HG02885 (cell line): Measurements from ENCODE around the gene ESR1.
"Not testable (repeated sequence)": the region's sequence is repeated elsewhere in the genome, so short reads cannot be mapped to it uniquely, and the experiment has no call there.

Source experiments
- ATAC-seq: cut with Tn5 transposase; IDR thresholded peaks from one replicate; pipeline ENCODE4 v1.9.1; 2021; ENCODE audit warnings: mild to moderate bottlenecking; ENCODE audit not compliant: unreplicated experiment, poor library complexity

ESR1 gene

DNA sequence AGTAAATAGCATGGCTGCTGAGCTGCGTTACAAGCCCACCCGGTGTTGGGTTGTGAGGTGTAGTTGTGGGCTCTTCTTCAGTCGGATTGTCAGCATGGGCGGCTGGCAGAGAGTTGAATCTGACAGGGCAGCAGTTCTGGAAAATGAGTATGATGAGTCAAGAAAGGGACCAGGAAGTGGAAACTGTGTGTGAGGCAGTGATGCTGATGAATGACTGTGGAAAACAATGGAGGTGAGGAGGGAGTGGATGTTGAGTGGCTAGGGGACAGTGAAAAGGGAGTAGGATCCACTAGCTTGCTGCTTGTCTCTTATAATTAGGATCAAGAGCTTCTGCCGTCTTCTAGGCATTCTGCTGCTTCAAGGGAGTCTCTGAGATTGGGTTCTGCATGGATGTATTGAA, 154.3 kb downstream of the ESR1 start:
- no peak for ATAC-seq

DNA sequence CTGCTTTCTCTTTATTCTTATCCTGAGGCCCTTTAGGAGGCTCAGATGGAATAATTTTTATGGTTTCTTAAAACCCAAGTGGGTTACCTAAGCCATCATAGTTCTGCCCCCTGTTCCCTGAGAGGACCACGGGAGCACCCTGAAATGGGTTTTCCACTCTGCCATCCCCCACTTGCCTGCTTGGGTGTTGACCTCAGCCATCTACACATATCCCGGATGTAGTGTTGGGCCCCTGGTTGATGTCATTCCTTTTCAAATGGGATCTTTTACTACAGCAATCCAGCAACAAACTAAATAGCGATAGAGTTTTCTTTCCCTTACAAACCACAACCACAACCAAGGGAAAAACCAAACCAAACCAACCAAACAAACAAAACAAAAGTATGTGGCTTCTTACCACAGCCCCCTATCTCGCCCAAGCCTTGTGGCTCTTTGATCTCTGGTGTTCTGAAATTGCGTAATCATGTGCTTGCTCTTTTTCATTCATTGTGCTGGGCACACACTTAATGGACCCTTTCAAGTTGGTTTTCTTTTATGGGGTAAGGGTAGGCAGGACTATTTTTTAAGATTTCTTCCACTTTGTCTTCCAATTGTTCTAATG, 154.9 kb downstream of the ESR1 start:
- ATAC-seq: no peak

DNA sequence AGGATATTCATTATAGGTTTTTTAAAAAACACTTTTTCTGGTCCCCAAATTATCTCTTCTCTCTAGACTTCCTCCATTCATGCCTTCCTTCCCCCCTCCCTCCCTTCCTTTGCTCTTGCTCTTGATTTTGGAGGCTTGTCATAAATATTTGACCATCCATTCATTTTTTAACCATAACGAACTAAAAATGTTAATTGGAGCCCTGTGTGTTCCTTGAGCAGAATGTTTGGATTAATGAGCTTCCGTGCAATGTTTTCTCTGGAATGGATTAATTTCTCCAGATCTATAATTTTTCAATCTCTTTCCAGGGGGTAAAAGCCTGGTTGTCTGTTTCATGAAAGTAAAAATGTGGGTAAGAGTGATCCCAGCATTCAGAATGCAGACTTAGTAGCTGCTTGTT, 155.5 kb downstream of the ESR1 start:
- no peak for ATAC-seq

DNA sequence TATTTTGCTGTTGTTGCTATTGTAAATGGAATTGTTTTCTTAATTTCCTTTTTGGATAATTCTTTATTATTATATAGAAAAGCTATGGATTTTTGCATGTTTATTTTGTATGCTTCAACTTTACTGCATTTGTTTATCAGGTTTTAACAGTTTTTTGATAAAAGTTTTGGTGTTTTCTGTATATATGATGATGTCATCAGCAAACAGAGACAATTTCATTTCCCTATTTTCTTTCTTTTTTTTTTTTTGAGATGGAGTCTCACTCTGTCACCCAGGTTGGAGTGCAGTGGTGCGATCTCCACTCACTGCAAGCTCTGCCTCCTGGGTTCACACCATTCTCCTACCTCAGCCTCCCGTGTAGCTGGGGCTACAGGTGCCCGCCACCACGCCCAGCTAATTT, 156.9 kb downstream of the ESR1 start:
- not testable (repeated sequence) for ATAC-seq

DNA sequence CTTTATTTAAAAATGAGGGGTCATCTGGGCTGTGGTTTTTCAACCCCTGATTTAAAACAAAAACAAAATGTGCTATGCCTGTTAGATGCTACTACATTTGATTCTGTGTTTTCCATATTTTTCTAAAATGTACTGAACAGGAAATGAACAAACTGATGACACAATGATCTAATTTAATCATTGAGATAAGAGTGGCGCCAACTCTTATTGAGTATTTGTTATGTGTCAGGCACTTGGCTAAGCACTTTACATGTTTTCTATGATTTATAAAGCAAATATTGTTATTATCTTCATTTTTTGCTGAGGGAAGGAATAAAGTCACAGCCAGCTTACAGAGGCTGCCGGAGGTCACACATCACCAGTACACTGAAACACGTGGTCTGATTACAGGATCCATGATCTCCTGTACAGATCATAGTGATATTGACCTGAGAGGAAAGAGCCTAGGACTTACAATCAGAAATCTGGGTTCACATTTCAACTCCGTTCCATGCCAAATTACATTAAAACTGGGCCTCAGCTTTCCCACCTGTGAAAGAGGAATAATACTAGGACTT, 166.7 kb downstream of the ESR1 start:
- ATAC-seq: no peak

DNA sequence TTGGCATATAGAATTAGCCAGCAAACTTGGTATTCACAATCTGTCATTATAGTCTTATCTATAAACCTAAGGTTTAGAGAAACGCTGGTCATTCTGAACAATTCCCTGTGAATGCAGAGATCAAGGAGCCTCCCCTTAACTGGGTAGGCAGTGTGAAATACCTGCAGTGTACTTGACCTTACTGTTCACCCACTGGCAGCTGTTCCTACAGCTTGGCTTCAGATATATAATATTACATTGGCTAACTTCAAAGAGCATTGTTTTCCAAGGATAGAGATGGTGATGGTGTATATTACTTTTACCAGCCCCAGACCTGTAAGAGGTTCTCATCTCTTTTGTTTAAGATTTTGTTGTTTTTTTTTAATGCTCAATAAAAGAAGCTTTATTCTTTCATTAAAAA, 168.3 kb downstream of the ESR1 start:
- no peak for ATAC-seq

DNA sequence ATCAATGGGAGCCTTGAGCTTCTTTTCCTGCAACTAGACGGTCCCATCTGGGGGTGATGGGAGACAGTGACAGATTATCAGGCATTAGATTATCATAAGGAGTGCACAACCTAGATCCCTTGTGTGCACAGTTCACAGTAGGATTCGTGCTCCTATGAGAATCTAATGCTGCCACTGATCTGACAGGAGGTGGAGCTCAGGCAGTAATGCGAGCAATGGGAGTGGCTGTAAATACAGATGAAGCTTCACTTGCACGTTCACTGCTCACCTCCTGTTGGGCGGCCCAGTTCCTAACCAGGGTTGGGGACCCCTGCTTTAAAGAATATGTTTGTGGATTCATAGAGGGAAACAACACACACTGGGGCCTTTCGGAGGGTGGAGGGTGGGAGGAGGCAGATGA, 180.7 kb downstream of the ESR1 start:
- ATAC-seq: not testable (repeated sequence)

DNA sequence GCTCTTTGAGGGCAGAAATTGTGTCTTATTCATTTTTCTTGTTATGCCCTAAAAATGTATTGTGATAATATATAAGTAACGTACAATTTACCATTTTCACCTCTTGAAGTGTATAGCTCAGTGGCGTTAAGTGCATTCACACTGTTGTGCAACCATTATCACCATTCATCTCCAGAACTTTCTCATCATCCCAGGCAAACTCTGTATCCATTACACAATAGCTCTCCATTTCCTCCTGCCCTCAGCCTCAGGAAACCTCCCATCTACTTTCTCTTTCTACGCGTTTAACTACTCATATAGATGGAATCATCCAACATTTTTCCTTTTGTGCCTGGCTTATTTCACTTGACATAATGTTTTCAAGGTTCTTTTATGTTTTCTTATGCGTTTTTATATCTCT, 184.6 kb downstream of the ESR1 start:
- ATAC-seq: no peak

DNA sequence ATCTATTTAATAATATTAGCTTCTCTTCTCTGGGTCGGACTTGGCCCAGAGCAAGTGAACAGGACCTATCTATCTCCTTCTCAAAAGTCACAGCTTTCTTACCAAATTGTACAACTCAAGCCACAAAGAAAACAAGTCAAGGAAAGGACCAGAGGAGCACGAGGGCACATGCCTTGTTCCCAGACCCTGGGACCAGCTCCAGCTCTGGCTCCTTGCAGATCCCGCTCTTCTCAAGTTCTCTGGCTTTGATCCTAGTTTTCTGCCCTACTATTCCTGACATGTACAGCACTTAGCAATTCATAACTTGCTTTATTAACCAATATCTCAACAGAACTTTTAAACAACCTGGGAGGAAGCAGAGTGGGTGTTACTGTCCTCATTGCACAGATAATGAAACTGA, 185.9 kb downstream of the ESR1 start:
- no peak for ATAC-seq

DNA sequence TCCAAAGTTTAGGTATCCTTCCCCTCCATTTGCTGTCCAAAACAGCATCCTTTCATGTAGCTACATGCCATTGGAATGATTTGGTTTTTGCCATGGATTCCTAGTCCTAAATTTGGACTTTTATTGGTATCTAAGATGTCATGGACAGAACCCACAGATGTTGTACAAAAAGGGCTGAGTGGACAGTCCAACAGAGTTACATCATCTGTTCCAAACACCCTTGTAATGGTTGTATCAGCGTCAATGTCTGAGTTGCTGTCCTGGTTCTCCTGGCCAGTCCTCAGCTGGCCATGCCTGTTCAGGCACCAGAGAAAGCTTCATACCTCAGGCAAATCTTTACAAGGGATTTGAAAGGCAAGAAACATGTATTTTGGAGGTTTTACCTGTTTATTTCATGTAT, 191.3 kb downstream of the ESR1 start:
- no peak for ATAC-seq

DNA sequence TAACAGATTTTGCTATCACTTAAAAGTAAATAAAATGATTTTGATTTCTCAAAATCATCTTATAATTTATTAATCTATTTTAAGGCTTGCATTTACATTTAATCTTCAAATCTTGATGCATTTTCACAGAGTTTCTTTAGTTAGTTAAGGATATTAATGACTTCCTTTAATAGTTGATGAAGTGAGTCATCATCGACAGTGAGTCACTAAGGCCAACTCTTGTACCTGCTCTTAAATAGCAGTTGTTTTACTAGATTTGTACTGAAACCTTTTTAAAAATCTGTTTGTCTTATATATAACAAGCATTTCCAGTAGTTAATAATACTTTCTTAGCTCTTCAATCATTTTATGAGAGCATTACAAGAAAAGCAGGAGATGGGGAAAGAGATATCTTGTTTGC, 191.7 kb downstream of the ESR1 start:
- no peak for ATAC-seq

DNA sequence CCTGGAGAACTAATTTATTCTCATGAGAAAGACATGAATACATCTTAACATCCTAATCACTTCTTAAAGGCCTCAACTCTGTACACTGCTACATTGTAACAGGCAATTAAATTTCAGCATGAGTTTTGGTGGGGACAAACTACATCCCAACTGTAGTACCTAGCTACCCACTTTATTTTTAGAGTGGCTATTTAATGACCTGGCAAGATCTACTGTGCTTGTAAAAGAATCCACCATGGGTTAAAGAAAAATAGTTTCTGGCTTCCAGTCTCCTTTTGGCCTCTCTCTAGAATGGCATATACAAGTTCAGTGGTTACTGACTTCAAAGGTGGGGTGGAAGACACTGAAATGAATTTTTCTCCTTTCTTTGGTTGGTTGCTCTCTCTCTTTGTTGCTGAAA, 193.9 kb downstream of the ESR1 start:
- ATAC-seq: no peak

DNA sequence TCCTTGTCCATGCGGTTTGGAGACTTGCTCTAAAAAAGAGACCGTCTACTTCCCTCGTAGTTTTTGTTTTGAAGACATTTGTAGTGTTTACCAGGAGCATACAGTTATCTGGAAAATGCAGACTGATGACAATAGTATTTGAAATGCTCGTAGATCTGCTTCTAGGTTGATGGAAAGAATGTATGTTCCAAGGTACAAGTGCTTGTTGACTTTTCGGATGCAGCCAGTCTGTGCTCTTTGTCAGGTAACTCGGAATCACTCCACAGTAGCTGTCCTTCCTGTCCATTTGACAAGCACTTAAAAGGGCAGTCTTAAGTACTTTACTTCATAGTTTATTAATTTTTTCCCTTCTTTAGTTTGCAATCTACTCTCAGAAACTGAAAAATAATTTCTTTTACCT, 194.8 kb downstream of the ESR1 start:
- ATAC-seq: no peak

DNA sequence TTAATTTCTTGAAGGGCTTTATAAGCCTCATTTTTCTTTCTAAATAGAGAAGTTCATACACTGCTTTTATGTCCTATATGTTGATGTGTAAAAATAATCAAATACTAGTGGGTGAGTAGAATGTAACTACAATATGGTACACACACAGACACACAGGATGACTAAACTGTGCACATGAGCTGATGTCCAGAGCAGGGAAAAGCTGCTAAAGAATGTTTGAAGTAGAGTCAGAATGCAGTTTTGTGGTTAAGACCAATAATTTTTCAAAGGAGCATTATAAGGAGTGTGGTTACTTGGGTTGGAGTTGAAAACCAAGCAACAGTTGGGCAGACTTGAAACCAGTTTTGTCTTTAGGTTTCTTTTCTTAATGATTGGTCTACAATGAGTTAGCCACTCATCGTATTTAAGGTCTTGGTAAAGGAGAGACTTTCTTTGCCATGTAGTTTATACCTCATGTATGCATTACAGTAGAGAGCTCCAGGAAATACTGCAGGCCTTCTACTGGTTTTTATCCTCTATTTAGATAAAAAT, 196.6 kb downstream of the ESR1 start:
- no peak for ATAC-seq

DNA sequence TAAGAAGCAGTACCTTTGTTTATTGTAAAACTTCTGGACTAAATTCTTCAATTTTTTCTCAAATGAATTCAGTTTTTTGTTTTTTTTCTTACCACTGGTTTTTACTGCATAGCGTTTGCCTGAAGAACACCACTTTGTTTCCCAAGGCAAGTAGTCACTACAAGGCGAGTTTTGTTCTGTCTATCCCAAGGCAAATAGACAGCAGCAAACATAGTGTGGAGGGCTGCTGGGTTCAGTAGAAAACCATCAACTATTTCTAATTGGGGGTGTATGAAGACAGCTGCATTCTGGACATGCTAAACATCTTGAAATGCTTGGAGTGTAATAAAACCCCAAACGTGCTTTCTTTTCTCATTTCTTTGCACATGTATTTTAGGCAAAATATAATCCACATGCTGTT, 197.4 kb downstream of the ESR1 start:
- ATAC-seq: no peak

DNA sequence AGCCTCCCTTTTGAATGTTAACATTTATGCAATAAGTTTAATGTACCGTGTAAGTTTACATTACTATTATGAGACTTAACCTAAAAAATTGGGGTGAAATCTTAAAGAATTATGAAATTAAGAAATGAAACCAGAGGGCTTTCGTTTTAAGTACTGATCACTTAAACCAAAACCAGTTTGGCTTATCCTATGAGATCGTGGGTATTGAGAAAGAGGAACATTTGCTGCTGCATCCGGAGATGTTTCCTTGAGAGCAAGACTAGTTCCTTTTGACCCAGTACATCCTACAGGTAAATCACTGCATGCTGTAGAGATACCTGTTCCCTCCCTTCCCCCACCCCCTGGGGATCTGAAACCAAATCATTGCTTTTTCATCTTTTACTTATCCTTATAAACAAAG, 201.3 kb downstream of the ESR1 start:
- ATAC-seq: no peak

DNA sequence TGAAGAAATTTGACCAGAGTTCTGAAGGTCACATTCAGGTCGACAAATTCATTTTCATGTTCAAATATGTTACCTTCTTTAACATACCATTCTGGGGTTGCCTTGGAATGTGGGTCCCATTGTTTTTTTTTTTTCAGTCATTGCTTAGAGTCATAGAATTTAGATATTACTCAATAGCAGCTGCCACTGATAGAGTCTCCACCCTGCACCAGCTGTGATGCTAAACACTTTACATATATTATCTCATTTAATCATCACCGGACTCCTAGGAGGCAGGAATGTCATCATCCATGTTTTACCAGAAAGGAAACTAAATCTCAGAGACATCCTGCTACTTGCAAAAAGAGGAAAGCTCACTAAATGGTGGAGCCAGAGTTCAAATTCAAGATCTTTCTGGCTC, 204.7 kb downstream of the ESR1 start:
- no peak for ATAC-seq

DNA sequence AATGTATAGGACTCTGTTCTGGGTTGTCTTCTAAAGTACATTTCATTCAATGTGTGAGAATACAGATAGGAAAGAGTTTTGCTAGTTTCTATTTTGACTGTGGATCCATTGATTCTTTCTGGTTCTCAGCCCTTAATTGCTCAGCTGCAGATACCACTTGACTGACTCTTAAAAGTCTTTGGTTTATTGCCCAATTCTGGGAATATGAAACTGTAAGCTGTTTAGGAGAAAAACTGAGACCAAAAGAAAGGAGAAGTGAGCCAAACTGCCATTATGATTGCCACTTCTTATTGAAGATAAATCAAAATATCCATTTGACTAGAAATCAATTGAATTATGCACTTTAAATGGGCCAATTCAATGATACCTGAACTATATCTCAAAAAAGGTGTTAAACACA, 211.4 kb downstream of the ESR1 start:
- ATAC-seq: no peak

DNA sequence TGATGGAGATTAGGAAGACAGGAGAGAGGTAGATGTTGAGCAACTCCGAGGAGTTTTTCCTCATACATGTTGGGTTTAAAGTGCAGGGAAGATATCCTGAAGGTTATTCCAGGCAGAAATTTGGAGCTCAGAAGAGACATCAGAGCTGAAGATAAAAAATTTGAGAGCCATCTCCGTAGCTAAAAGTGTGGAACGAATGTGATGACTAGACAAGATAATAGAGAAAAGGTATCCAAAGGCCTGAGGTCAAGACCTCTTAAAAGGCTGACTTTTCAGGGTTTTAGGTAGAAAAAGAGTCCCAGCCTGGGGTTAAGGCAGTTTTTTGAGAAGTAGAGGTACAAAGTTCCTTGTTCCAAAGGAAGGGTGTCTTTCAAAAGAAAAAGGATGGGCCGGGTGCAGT, 214.8 kb downstream of the ESR1 start:
- ATAC-seq: no peak

DNA sequence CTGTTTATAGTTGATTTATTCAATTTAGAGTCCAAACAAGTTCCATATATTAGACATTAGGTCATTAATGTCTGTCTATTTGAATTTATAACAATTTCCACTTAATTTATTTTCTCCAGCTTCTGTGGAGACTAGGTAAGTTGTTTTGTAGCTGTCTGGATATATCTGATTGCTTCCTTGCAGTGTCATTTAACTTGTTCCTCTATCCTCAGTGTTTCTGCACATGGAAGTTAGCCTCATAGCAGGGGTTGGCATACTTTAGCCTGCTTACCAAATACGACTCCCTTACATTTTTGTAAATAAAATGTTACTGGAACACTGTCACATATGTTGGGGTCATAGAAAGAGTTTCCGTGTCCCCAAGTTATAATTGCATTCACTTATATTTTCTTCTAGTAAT, 216.1 kb downstream of the ESR1 start:
- no peak for ATAC-seq

DNA sequence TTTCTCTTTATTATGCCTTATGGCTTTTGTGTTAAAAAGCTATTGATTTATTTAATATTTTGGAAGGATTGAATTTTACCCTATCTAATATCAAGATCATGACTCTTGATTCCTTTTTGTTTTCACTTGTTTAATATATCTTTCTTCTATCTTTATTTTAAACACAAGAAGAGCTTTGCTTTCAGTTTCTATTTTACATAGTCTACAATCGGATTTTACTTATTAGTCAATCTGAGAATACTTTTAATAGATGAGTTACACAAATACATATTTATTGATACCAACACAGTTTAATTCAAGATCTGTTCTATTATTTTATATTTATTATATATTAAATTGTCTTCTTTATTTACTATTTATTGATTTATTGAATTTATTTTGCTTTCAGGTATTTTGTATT, 218.8 kb downstream of the ESR1 start:
- ATAC-seq: peak; percentile 66

DNA sequence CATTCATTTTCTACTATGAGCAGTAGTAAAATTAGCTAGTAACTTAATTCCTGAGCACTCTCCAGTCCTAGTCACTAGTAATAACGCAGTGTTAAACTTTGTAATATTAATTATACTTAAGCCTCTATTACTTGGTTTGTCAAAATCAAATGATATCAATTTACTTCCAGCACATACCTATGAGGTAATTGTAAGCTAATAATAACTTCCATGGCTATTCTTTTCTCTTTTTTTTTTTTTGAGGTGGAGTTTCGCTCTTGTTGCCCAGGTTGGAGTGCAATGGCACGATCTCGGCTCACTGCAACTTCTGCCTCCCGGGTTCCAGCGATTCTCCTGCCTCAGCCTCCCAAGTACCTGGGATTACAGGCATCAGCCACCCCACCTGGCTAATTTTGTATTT, 219.3 kb downstream of the ESR1 start:
- not testable (repeated sequence) for ATAC-seq
